HepG2 (cell line): ENCODE data around the gene GFRA1.

Experiments
- CTCF ChIP-seq: sonication (generic); formaldehyde crosslinking; IDR thresholded peaks from 2 replicates; pipeline ENCODE4 v1.5.0; 2020; ENCODE audit warnings: mild to moderate bottlenecking, missing genetic modification reagents, moderate library complexity
- E2F1 ChIP-seq: sonication (generic); formaldehyde crosslinking; IDR thresholded peaks from 2 replicates; pipeline ENCODE4 v1.5.0; 2020; ENCODE audit warnings: missing genetic modification reagents
- ERF ChIP-seq: IDR thresholded peaks from 2 replicates; pipeline ENCODE4 v1.6.1; 2018; ENCODE audit warnings: missing biosample characterization, missing genetic modification reagents
- JUND ChIP-seq: sonication (generic); formaldehyde crosslinking; IDR thresholded peaks from 2 replicates; pipeline ENCODE4 v1.8.0; 2022; ENCODE audit warnings: mild to moderate bottlenecking, missing genetic modification reagents
- MAFK ChIP-seq, 2 experiments: IDR thresholded peaks in 1 of 2; conservative IDR thresholded peaks in 1 of 2; 2 replicates each; pipeline ENCODE4 v1.6.1; 2011; ENCODE audit warnings: improper control_type of control experiment in 2 of 2, low read length in 2 of 2
- MYC ChIP-seq: sonication (generic); formaldehyde crosslinking; IDR thresholded peaks from 2 replicates; pipeline ENCODE4 v1.9.0; 2021; ENCODE audit warnings: missing genetic modification reagents, borderline replicate concordance
- RAD51 ChIP-seq: fragments of 450-650 bp; IDR thresholded peaks from 2 replicates; pipeline ENCODE4 v1.6.1; 2016; ENCODE audit warnings: borderline replicate concordance
- SP2 ChIP-seq: sonication (generic); formaldehyde crosslinking; IDR thresholded peaks from 2 replicates; pipeline ENCODE4 v1.5.1; 2020; ENCODE audit warnings: mild to moderate bottlenecking, missing genetic modification reagents
- STAG1 ChIP-seq: sonication (generic); formaldehyde crosslinking; IDR thresholded peaks from 2 replicates; pipeline ENCODE4 v1.4.0; 2020; ENCODE audit warnings: missing genetic modification reagents
- TBP ChIP-seq: sonication (generic); formaldehyde crosslinking; IDR thresholded peaks from 2 replicates; pipeline ENCODE4 v1.5.0; 2020; ENCODE audit warnings: missing genetic modification reagents
- ZNF124 ChIP-seq: sonication (generic); formaldehyde crosslinking; IDR thresholded peaks from 2 replicates; pipeline ENCODE4 v1.4.0; 2020; ENCODE audit warnings: missing genetic modification reagents
- ZNF260 ChIP-seq: sonication (generic); formaldehyde crosslinking; IDR thresholded peaks from 2 replicates; pipeline ENCODE4 v1.4.0; 2020; ENCODE audit warnings: missing genetic modification reagents, low read depth, mild to moderate bottlenecking, borderline replicate concordance
- ZNF879 ChIP-seq: sonication (generic); formaldehyde crosslinking; IDR thresholded peaks from 2 replicates; pipeline ENCODE4 v1.8.1; 2023; ENCODE audit warnings: missing genetic modification reagents
- ZSCAN30 ChIP-seq: sonication (generic); formaldehyde crosslinking; IDR thresholded peaks from 2 replicates; pipeline ENCODE4 v1.5.0; 2020; ENCODE audit warnings: mild to moderate bottlenecking, missing genetic modification reagents

DNA sequence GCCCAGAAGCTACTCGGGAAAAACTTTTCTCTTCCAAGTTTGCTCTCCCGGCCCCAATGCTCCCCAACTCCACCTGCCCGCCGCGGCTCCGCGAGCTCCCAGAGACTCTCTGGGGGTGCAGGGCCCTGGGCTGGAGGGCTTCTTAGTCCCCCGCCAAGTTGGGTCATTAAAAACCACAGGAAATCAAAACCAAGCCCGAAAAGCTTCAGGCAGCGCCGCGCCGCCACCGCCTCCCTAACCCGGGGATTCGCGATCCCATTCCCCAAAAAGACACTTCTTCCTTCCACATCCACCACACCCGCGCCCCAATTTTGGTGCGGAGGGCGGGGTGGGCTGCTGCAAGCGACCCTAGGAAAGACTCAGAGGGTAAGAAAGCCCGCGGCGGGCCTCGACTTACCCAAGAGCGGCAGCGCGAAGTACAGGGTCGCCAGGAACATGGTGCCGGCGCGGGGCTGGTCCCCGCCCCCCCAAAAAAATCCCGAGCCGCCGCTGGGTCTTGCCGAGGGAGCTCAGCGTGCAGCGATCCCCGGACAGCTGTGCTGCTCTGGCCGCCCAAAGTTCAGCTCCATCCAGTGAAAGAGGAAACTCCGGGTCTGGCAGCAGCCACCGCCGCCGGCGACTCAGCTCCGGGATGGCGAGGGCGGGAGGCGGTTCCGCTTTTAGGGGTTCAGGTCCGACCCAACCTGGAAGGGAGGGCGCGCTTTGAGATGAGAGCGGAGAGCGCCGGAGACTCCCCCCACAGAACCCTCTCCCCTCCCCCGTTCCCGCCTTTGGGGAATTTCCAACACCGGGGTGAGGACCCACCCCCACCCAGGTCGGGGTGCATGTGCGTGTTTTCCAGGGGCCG, 1.2 kb downstream of the GFRA1 start:
- TF ChIP-seq JUND (CRISPR knock-in tag) (no peak), TBP (CRISPR knock-in tag) (no peak), SP2 (CRISPR knock-in tag) (no peak), ZSCAN30 (CRISPR knock-in tag) (no peak), E2F1 (CRISPR knock-in tag) (no peak), MYC (CRISPR knock-in tag) (no peak), ZNF260 (CRISPR knock-in tag) (no peak), ZNF879 (no peak), RAD51 (no peak), STAG1 (CRISPR knock-in tag) (no peak), ERF (CRISPR knock-in tag) (no peak), MAFK (conservative IDR thresholded peaks at IDR 0.05 in 1 of 2, IDR thresholded peaks at IDR 0.05 in 1 of 2; ENCODE audit: low read length in 2 of 2) (no peak), CTCF (CRISPR knock-in tag) (no peak), ZNF124 (CRISPR knock-in tag) (no peak)
